ENCODE measurements around the gene VPS13D.

- TF ChIP-seq, protein P1, sequence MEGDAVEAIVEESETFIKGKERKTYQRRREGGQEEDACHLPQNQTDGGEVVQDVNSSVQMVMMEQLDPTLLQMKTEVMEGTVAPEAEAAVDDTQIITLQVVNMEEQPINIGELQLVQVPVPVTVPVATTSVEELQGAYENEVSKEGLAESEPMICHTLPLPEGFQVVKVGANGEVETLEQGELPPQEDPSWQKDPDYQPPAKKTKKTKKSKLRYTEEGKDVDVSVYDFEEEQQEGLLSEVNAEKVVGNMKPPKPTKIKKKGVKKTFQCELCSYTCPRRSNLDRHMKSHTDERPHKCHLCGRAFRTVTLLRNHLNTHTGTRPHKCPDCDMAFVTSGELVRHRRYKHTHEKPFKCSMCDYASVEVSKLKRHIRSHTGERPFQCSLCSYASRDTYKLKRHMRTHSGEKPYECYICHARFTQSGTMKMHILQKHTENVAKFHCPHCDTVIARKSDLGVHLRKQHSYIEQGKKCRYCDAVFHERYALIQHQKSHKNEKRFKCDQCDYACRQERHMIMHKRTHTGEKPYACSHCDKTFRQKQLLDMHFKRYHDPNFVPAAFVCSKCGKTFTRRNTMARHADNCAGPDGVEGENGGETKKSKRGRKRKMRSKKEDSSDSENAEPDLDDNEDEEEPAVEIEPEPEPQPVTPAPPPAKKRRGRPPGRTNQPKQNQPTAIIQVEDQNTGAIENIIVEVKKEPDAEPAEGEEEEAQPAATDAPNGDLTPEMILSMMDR (IDR thresholded peaks at IDR 0.05) = no peak
- no peak for TF ChIP-seq EP300 (IDR thresholded peaks at IDR 0.05)
These were observed 66.8 kb downstream of the VPS13D start for GRCh38 chr1:12296623-12297022.
